Kidney epithelial cell (primary cell): ENCODE results near the gene TPH2. TPM values are rescaled to one million over a fixed set of nuclear protein-coding genes. Genes with fewer than 3 reads are reported as not detected.

Source experiments
- DNase-seq: peaks from one replicate; pipeline ENCODE4 v3.0.0-alpha.2; 2010; ENCODE audit warnings: low read depth
- H3K27me3 ChIP-seq: 2 replicates; pipeline ENCODE4 v1.6.0; 2011; ENCODE audit warnings: low read length; ENCODE audit not compliant: control insufficient read depth, insufficient read depth
- H3K36me3 ChIP-seq: 2 replicates; pipeline ENCODE4 v1.5.1; 2011; ENCODE audit warnings: low read length; ENCODE audit not compliant: control insufficient read depth, insufficient read depth
- H3K4me3 ChIP-seq: 2 replicates; pipeline ENCODE4 v1.5.1; 2011; ENCODE audit warnings: low read depth, mild to moderate bottlenecking, control low read depth, low read length
- CTCF ChIP-seq: IDR thresholded peaks from 2 replicates; pipeline ENCODE4 v1.5.1; 2011; ENCODE audit warnings: mild to moderate bottlenecking, moderate library complexity, low read length, control low read depth, inconsistent platforms; ENCODE audit not compliant: insufficient read depth, poor library complexity, severe bottlenecking
- total RNA-seq: library from RNA; depleted of rRNA; stranded (reverse); fragments of >200 nt; gene quantifications from 2 replicates; pipeline ENCODE4 v1.2.3, GENCODE V29; 2015

Gene TPH2
- total RNA-seq, 1 donor from 2014 or later: not detected

GRCh38 chr12:72035625-72036024 lies 97.0 kb downstream of the TPH2 start:
- no peak overlapping the region for H3K4me3 ChIP-seq
- TF ChIP-seq CTCF: no peak
- H3K27me3 ChIP-seq: no peaks in the 10 kb centered on the region
- no peak for DNase-seq
- no peaks in the 10 kb centered on the region for H3K36me3 ChIP-seq

GRCh38 chr12:72036393-72036792 lies 97.7 kb downstream of the TPH2 start:
- DNase-seq: no peak
- Histone ChIP-seq H3K36me3 (no peaks in the 10 kb centered on the region), H3K4me3 (no peak overlapping the region), H3K27me3 (no peaks in the 10 kb centered on the region)
- TF ChIP-seq CTCF: no peak

GRCh38 chr12:72037006-72037795 lies 98.6 kb downstream of the TPH2 start:
- no peak for DNase-seq
- no peak for TF ChIP-seq CTCF
- H3K27me3 ChIP-seq: no peaks in the 10 kb centered on the region
- no peaks in the 10 kb centered on the region for H3K36me3 ChIP-seq
- no peak overlapping the region for H3K4me3 ChIP-seq

- TF ChIP-seq CTCF: no peak
- no peaks in the 10 kb centered on the region for H3K27me3 ChIP-seq
- no peak overlapping the region for H3K4me3 ChIP-seq
- no peak for DNase-seq
- H3K36me3 ChIP-seq: no peaks in the 10 kb centered on the region
Observed at GRCh38 chr12:72041811-72042210, 103.2 kb downstream of the TPH2 start.

GRCh38 chr12:72053604-72054003 lies 115.0 kb downstream of the TPH2 start:
- Histone ChIP-seq H3K4me3 (no peak overlapping the region), H3K27me3 (no peaks in the 10 kb centered on the region), H3K36me3 (no peaks in the 10 kb centered on the region)
- no peak for DNase-seq
- TF ChIP-seq CTCF: no peak

- DNase-seq: no peak
- no peak overlapping the region for H3K4me3 ChIP-seq
- no peaks in the 10 kb centered on the region for H3K36me3 ChIP-seq
- no peak for TF ChIP-seq CTCF
- no peaks in the 10 kb centered on the region for H3K27me3 ChIP-seq
Observed at GRCh38 chr12:72054511-72054910, 115.9 kb downstream of the TPH2 start.
